SK-N-SH (cell line): ENCODE data around the gene ARMC3.

Experiments
- EP300 ChIP-seq, 2 experiments: IDR thresholded peaks; 2 replicates each; pipeline versions ENCODE4 v1.4.0 to v1.6.1; 2012; ENCODE audit warnings: borderline replicate concordance in 1 of 2, low read depth in 1 of 2, low read length in 1 of 2
- EZH2phosphoT487 ChIP-seq: fragments of 200-600 bp; sonication (generic); IDR thresholded peaks from 2 replicates; pipeline ENCODE4 v1.6.1; 2017; ENCODE audit warnings: low read depth, mixed run types, mild to moderate bottlenecking, antibody characterized with exemption, moderate library complexity, borderline replicate concordance
- FOSL2 ChIP-seq: IDR thresholded peaks from 2 replicates; pipeline ENCODE4 v1.4.0; 2012; ENCODE audit warnings: low read depth, mild to moderate bottlenecking, moderate library complexity, borderline replicate concordance
- JUND ChIP-seq: IDR thresholded peaks from 2 replicates; pipeline ENCODE4 v1.4.0; 2012
- MEF2A ChIP-seq: IDR thresholded peaks from 2 replicates; pipeline ENCODE4 v1.4.0; 2012; ENCODE audit warnings: low read depth, borderline replicate concordance
- NRF1 ChIP-seq: IDR thresholded peaks from 2 replicates; pipeline ENCODE4 v1.6.1; 2012; ENCODE audit warnings: low read depth, mild to moderate bottlenecking, low read length
- POLR2AphosphoS5 ChIP-seq: IDR thresholded peaks from 2 replicates; pipeline ENCODE4 v1.6.1; 2012; ENCODE audit warnings: low read depth, low read length
- YY1 ChIP-seq: IDR thresholded peaks from 2 replicates; pipeline ENCODE4 v1.4.0; 2012; ENCODE audit warnings: low read depth, mild to moderate bottlenecking
- TF ChIP-seq, protein P1 (sequence below): fragments of 200-600 bp; sonication (generic); IDR thresholded peaks from 2 replicates; pipeline ENCODE4 v1.6.1; 2017; ENCODE audit warnings: antibody characterized with exemption, mild to moderate bottlenecking, moderate library complexity
- TF ChIP-seq, protein P2 (sequence below): IDR thresholded peaks from 2 replicates; pipeline ENCODE4; 2012
- TF ChIP-seq, protein P3 (sequence below): IDR thresholded peaks from 2 replicates; pipeline ENCODE4 v1.4.0; 2012; ENCODE audit warnings: low read depth, borderline replicate concordance

DNA sequence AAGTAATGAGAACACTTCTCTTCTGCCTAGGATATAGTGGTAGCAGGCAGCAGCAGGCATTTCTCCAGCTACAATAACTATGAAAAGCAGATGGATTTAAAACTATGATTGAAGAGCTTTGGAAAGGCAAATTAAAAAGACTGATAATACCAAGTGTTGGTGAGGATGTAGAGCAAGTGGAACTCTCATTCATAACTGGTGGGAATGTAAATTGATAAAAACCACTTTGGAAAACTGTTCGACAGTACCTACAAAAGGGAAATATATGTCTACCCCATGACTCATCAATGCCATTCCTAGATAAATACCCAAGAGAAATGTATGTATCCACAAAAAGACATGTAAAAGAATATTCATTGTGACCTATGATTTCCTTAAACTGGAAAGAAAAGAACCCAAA lies 14.6 kb downstream of the ARMC3 start:
- no peak for TF ChIP-seq EP300 (IDR thresholded peaks at IDR 0.05; ENCODE audit: borderline replicate concordance in 1 of 2, low read depth in 1 of 2, low read length in 1 of 2)
- no peak for TF ChIP-seq YY1
- TF ChIP-seq JUND: no peak
- TF ChIP-seq POLR2AphosphoS5: no peak
- TF ChIP-seq, protein P1, sequence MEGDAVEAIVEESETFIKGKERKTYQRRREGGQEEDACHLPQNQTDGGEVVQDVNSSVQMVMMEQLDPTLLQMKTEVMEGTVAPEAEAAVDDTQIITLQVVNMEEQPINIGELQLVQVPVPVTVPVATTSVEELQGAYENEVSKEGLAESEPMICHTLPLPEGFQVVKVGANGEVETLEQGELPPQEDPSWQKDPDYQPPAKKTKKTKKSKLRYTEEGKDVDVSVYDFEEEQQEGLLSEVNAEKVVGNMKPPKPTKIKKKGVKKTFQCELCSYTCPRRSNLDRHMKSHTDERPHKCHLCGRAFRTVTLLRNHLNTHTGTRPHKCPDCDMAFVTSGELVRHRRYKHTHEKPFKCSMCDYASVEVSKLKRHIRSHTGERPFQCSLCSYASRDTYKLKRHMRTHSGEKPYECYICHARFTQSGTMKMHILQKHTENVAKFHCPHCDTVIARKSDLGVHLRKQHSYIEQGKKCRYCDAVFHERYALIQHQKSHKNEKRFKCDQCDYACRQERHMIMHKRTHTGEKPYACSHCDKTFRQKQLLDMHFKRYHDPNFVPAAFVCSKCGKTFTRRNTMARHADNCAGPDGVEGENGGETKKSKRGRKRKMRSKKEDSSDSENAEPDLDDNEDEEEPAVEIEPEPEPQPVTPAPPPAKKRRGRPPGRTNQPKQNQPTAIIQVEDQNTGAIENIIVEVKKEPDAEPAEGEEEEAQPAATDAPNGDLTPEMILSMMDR: no peak
- no peak for TF ChIP-seq EZH2phosphoT487
- TF ChIP-seq FOSL2: no peak
- TF ChIP-seq, protein P2, sequence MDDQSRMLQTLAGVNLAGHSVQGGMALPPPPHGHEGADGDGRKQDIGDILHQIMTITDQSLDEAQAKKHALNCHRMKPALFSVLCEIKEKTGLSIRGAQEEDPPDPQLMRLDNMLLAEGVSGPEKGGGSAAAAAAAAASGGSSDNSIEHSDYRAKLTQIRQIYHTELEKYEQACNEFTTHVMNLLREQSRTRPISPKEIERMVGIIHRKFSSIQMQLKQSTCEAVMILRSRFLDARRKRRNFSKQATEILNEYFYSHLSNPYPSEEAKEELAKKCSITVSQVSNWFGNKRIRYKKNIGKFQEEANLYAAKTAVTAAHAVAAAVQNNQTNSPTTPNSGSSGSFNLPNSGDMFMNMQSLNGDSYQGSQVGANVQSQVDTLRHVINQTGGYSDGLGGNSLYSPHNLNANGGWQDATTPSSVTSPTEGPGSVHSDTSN: no peak
- no peak for TF ChIP-seq NRF1
- no peak for TF ChIP-seq MEF2A
- TF ChIP-seq, protein P3, sequence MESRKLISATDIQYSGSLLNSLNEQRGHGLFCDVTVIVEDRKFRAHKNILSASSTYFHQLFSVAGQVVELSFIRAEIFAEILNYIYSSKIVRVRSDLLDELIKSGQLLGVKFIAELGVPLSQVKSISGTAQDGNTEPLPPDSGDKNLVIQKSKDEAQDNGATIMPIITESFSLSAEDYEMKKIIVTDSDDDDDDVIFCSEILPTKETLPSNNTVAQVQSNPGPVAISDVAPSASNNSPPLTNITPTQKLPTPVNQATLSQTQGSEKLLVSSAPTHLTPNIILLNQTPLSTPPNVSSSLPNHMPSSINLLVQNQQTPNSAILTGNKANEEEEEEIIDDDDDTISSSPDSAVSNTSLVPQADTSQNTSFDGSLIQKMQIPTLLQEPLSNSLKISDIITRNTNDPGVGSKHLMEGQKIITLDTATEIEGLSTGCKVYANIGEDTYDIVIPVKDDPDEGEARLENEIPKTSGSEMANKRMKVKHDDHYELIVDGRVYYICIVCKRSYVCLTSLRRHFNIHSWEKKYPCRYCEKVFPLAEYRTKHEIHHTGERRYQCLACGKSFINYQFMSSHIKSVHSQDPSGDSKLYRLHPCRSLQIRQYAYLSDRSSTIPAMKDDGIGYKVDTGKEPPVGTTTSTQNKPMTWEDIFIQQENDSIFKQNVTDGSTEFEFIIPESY: no peak
